GM18507 (cell line): ENCODE results near the gene RNASE8.
"Not testable (repeated sequence)": the region's sequence is repeated elsewhere in the genome, so short reads cannot be mapped to it uniquely, and the experiment has no call there.

Source experiments
- DNase-seq: peaks from one replicate; pipeline ENCODE4 v3.0.0; 2011; ENCODE audit warnings: low read depth; ENCODE audit not compliant: insufficient read length; ENCODE audit errors: extremely low spot score
- FAIRE-seq: peaks from 2 replicates; lab custom pipeline; 2011; peaks lifted over from hg19 to GRCh38; lab: Jason Lieb, UNC

Gene RNASE8

GRCh38 chr14:21026274-21026987 lies 31.2 kb upstream of the RNASE8 start:
- FAIRE-seq (no peak), DNase-seq (no peak)

- no peak for DNase-seq
- no peak for FAIRE-seq
These were observed 30.7 kb upstream of the RNASE8 start for GRCh38 chr14:21026988-21027315.

- no peak for DNase-seq
- no peak for FAIRE-seq
These were observed 27.7 kb upstream of the RNASE8 start, which contains the start of gene TPPP2 for GRCh38 chr14:21029917-21030316. Gene TPPP2 (plus strand): TSS chr14:21030217. CDS start chr14:21030582, 365 bp downstream.

GRCh38 chr14:21030531-21030930 lies 27.1 kb upstream of the RNASE8 start:
- no peak for FAIRE-seq
- DNase-seq, result no peak

GRCh38 chr14:21032326-21033132 lies 25.1 kb upstream of the RNASE8 start:
- FAIRE-seq, result no peak
- DNase-seq, result no peak

- FAIRE-seq, result no peak
- no peak for DNase-seq
These were observed 24.4 kb upstream of the RNASE8 start for GRCh38 chr14:21033133-21033698.

- FAIRE-seq (no peak), DNase-seq (no peak)
These were observed 22.9 kb upstream of the RNASE8 start, which contains the start of gene RNASE13 for GRCh38 chr14:21034707-21035106. Gene RNASE13 (minus strand): TSS chr14:21034807. CDS start chr14:21034288, 519 bp downstream.

- DNase-seq (no peak), FAIRE-seq (no peak)
These were observed 20.9 kb upstream of the RNASE8 start for GRCh38 chr14:21036751-21037150.

GRCh38 chr14:21037156-21037555 lies 20.5 kb upstream of the RNASE8 start:
- DNase-seq (no peak), FAIRE-seq (no peak)

- no peak for DNase-seq
- no peak for FAIRE-seq
These were observed 18.9 kb upstream of the RNASE8 start for GRCh38 chr14:21038441-21039422.

GRCh38 chr14:21039585-21040369 lies 17.8 kb upstream of the RNASE8 start:
- FAIRE-seq (no peak), DNase-seq (no peak)

GRCh38 chr14:21040370-21040925 lies 17.2 kb upstream of the RNASE8 start:
- no peak for DNase-seq
- no peak for FAIRE-seq

- FAIRE-seq, DNase-seq: not testable (repeated sequence)
These were observed 16.7 kb upstream of the RNASE8 start for GRCh38 chr14:21040941-21041340.

- FAIRE-seq (no peak), DNase-seq (no peak)
These were observed 15.8 kb upstream of the RNASE8 start, which contains the start of gene RNASE7 for GRCh38 chr14:21041676-21042433. Gene RNASE7 (plus strand): TSS chr14:21042362. CDS start chr14:21042993, 631 bp downstream.

GRCh38 chr14:21042918-21043317 lies 14.7 kb upstream of the RNASE8 start:
- FAIRE-seq (no peak), DNase-seq (no peak)

GRCh38 chr14:21043387-21043973 lies 14.1 kb upstream of the RNASE8 start:
- FAIRE-seq (no peak), DNase-seq (no peak)

GRCh38 chr14:21043974-21044618 lies 13.5 kb upstream of the RNASE8 start:
- DNase-seq (no peak), FAIRE-seq (no peak)
